Activated T-cell treated with anti-CD3 and anti-CD28 coated beads for 24 hours (primary cell): ENCODE results near the gene PWP2.
A peak's percentile ranks its signal among the peaks of the same experiment; 100 is the strongest.
"Not testable (repeated sequence)": the region's sequence is repeated elsewhere in the genome, so short reads cannot be mapped to it uniquely, and the experiment has no call there.

Source experiments
- DNase-seq: peaks from one replicate; pipeline ENCODE4 v3.0.0-alpha.2; 2020; ENCODE audit warnings: low read depth

The PWP2 gene

GRCh38 chr21:44138039-44138438 is 30.8 kb downstream of the PWP2 start:
- not testable (repeated sequence) for DNase-seq

- DNase-seq, result not testable (repeated sequence)
Observed at GRCh38 chr21:44139787-44140551, 32.8 kb downstream of the PWP2 start.

GRCh38 chr21:44140552-44140932 is 33.3 kb downstream of the PWP2 start:
- not testable (repeated sequence) for DNase-seq

- not testable (repeated sequence) for DNase-seq
Observed at GRCh38 chr21:44142470-44142869, 35.3 kb downstream of the PWP2 start.

GRCh38 chr21:44143380-44143779 is 36.2 kb downstream of the PWP2 start:
- DNase-seq, result not testable (repeated sequence)

- DNase-seq, result not testable (repeated sequence)
Observed at GRCh38 chr21:44143996-44144395, 36.8 kb downstream of the PWP2 start.

GRCh38 chr21:44144784-44145602 is 37.8 kb downstream of the PWP2 start:
- not testable (repeated sequence) for DNase-seq

- DNase-seq, result not testable (repeated sequence)
Observed at GRCh38 chr21:44145616-44146015, 38.4 kb downstream of the PWP2 start.

GRCh38 chr21:44147108-44147507 is 39.9 kb downstream of the PWP2 start:
- DNase-seq, result not testable (repeated sequence)

GRCh38 chr21:44150255-44150654 is 43.1 kb downstream of the PWP2 start:
- not testable (repeated sequence) for DNase-seq

GRCh38 chr21:44153214-44153888 is 46.2 kb downstream of the PWP2 start:
- DNase-seq, result not testable (repeated sequence)

- peak; percentile 53 for DNase-seq
Observed at GRCh38 chr21:44153889-44154228, 46.7 kb downstream of the PWP2 start.

GRCh38 chr21:44154816-44155230 is 47.6 kb downstream of the PWP2 start:
- not testable (repeated sequence) for DNase-seq

GRCh38 chr21:44155231-44155993 is 48.2 kb downstream of the PWP2 start:
- not testable (repeated sequence) for DNase-seq

- DNase-seq, result not testable (repeated sequence)
Observed at GRCh38 chr21:44155994-44156380, 48.8 kb downstream of the PWP2 start.

GRCh38 chr21:44157439-44158081 is 50.4 kb downstream of the PWP2 start:
- not testable (repeated sequence) for DNase-seq

- DNase-seq, result not testable (repeated sequence)
Observed at GRCh38 chr21:44158082-44158468, 50.9 kb downstream of the PWP2 start.

GRCh38 chr21:44159349-44160297 is 52.4 kb downstream of the PWP2 start:
- DNase-seq, result not testable (repeated sequence)

- not testable (repeated sequence) for DNase-seq
Observed at GRCh38 chr21:44160298-44160672, 53.1 kb downstream of the PWP2 start.

- not testable (repeated sequence) for DNase-seq
Observed at GRCh38 chr21:44160821-44161220, 53.6 kb downstream of the PWP2 start.
